ENCODE measurements around the gene PLEKHM2. TPM values are rescaled to one million over a fixed set of nuclear protein-coding genes. Genes with fewer than 3 reads are reported as not detected.

The PLEKHM2 gene
- polyA plus RNA-seq, 1 experiment: 24.4 TPM

DNA sequence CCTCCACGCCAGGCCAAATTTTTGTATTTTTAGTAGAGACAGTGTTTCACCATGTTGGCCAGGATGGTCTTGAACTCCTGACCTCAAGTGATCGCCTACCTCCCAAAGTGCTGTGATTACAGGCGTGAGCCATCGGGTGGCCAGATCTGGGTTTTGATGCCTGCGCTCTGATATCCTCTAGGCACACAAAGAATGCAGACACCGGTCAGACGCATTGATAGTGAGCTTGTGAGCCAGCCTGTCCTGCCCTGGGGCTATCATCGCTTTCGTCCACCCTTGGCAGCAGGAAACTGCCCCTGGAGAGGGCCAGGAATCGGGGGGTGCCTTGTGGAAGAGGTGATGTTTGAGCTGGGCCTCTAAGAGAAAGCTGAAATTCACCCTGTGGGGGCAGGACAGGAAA is 78.4 kb downstream of the PLEKHM2 start:
- H3K27ac ChIP-seq (ENCODE audit: low read depth, low read length): no peak overlapping the region
- no peak for DNase-seq (ENCODE audit: low read depth, low spot score)

GRCh38 chr1:15764269-15764764 is 80.2 kb downstream of the PLEKHM2 start:
- Histone ChIP-seq H3K27me3 (ENCODE audit: control insufficient read depth, insufficient read depth, low read length) (no peaks in the 10 kb centered on the region), H3K27ac (ENCODE audit: low read depth, low read length) (no peak overlapping the region), H3K4me3 (ENCODE audit: low read depth, low read length) (no peak overlapping the region), H3K9me3 (ENCODE audit: control insufficient read depth, insufficient read depth, low read length) (peaks cover 1% of the 10 kb centered on the region; the same call in 1 of the 2 replicates)
- no peak for DNase-seq (ENCODE audit: low read depth, low spot score)
- TF ChIP-seq CTCF (IDR thresholded peaks at IDR 0.05; ENCODE audit: low read depth, low read length): no peak
- CTCF ChIA-PET: interaction anchor here (0.9 kb wide), 1 partner anchor 168 kb away, joined by 4 read pairs; no protein-coding TSS in a partner anchor
- POLR2A ChIA-PET: no interaction called here

More for the DNA sequence above, 78.4 kb downstream of the PLEKHM2 start:
- ChIA-PET CTCF (interaction anchor here (0.6 kb wide), 1 partner anchor 8 kb away, joined by 3 read pairs; no protein-coding TSS in a partner anchor), POLR2A (no interaction called here)
- peaks cover 3% of the 10 kb centered on the region; the same call in 1 of the 2 replicates for H3K9me3 ChIP-seq (ENCODE audit: control insufficient read depth, insufficient read depth, low read length)
- no peaks in the 10 kb centered on the region for H3K27me3 ChIP-seq (ENCODE audit: control insufficient read depth, insufficient read depth, low read length)
- TF ChIP-seq CTCF (IDR thresholded peaks at IDR 0.05; ENCODE audit: low read depth, low read length): no peak
- H3K4me3 ChIP-seq (ENCODE audit: low read depth, low read length): no peak overlapping the region

DNA sequence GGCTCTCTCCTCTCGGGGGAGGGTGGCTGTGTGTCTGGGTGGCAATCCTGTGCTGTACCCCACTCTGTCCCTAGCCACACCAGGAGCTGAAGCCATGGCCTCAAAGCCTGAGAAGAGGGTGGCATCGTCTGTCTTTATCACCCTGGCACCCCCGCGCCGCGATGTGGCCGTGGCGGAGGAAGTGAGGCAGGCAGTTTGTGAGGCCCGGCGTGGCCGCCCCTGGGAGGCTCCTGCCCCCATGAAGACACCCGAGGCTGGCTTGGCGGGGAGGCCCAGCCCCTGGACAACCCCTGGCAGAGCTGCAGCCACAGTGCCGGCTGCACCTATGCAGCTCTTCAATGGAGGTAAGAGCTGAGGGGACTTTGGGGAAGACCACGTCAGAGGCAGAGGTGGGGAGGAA is 80.8 kb downstream of the PLEKHM2 start:
- TF ChIP-seq CTCF (IDR thresholded peaks at IDR 0.05; ENCODE audit: low read depth, low read length): no peak
- H3K9me3 ChIP-seq (ENCODE audit: control insufficient read depth, insufficient read depth, low read length): no peaks in the 10 kb centered on the region; the same call in 1 of the 2 replicates
- ChIA-PET CTCF (interaction anchor here (0.9 kb wide), 1 partner anchor 169 kb away, joined by 4 read pairs; no protein-coding TSS in a partner anchor), POLR2A (interaction anchor here (1.6 kb wide), 1 partner anchor 10 kb away, joined by 5 read pairs; no protein-coding TSS in a partner anchor)
- DNase-seq (ENCODE audit: low read depth, low spot score): no peak
- no peaks in the 10 kb centered on the region for H3K27me3 ChIP-seq (ENCODE audit: control insufficient read depth, insufficient read depth, low read length)
- H3K4me3 ChIP-seq (ENCODE audit: low read depth, low read length): no peak overlapping the region
- H3K27ac ChIP-seq (ENCODE audit: low read depth, low read length): peak overlapping the region; percentile 77

- peak overlapping the region; percentile 77 for H3K27ac ChIP-seq (ENCODE audit: low read depth, low read length)
- CTCF ChIA-PET: interaction anchor here (0.6 to 1.1 kb wide), 3 partner anchors 26 to 389 kb away, joined by 3 to 5 read pairs (median 4); no protein-coding TSS in a partner anchor
- peak; percentile 65 for DNase-seq (ENCODE audit: low read depth, low spot score)
- H3K27me3 ChIP-seq (ENCODE audit: control insufficient read depth, insufficient read depth, low read length): no peaks in the 10 kb centered on the region
- no peak for TF ChIP-seq CTCF (IDR thresholded peaks at IDR 0.05; ENCODE audit: low read depth, low read length)
- H3K9me3 ChIP-seq (ENCODE audit: control insufficient read depth, insufficient read depth, low read length): no peaks in the 10 kb centered on the region
- POLR2A ChIA-PET: interaction anchor here (1.6 kb wide), 1 partner anchor 9 kb away, joined by 5 read pairs; no protein-coding TSS in a partner anchor
- no peak overlapping the region for H3K4me3 ChIP-seq (ENCODE audit: low read depth, low read length)
Observed at GRCh38 chr1:15765495-15766194, 81.5 kb downstream of the PLEKHM2 start.

DNA sequence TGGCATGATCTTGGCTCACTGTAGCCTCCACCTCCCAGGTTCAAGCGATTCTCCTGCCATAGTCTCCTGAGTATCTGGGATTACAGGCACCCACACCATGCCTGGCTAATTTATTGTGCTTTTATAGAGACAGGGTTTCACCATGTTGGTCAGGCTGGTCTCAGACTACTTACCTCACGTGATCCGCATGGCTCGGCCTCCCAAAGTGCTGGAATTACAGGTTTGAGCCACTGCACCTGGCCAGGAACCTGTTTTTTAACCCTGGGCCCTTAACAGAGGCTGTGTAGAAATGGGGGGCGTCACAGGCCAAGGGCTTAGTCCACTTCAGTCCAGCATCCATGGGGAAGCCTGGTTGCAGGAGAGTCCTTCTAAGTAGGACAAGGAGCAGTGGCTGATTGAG is 83.8 kb downstream of the PLEKHM2 start:
- no peak for DNase-seq (ENCODE audit: low read depth, low spot score)
- no peak for TF ChIP-seq CTCF (IDR thresholded peaks at IDR 0.05; ENCODE audit: low read depth, low read length)
- H3K9me3 ChIP-seq (ENCODE audit: control insufficient read depth, insufficient read depth, low read length): no peaks in the 10 kb centered on the region
- H3K27me3 ChIP-seq (ENCODE audit: control insufficient read depth, insufficient read depth, low read length): no peaks in the 10 kb centered on the region
- no peak overlapping the region for H3K27ac ChIP-seq (ENCODE audit: low read depth, low read length)
- CTCF ChIA-PET: interaction anchor here (0.6 kb wide), 1 partner anchor 21 kb away, joined by 3 read pairs; no protein-coding TSS in a partner anchor
- POLR2A ChIA-PET: interaction anchor here (0.6 kb wide), 1 partner anchor 129 kb away, joined by 5 read pairs; no protein-coding TSS in a partner anchor
- H3K4me3 ChIP-seq (ENCODE audit: low read depth, low read length): no peak overlapping the region
